A673 (cell line): Measurements from ENCODE around the gene TGFA.

Experiments
- EZH2 ChIP-seq: fragments of 200-600 bp; sonication (generic); IDR thresholded peaks from 2 replicates; pipeline ENCODE4 v1.6.1; 2017; ENCODE audit warnings: borderline replicate concordance, low read depth, mild to moderate bottlenecking, mixed read lengths, antibody characterized with exemption, low read length; ENCODE audit not compliant: poor library complexity, severe bottlenecking
- TF ChIP-seq, protein P1 (sequence below): fragments of 300-800, 200-600 bp; sonication (generic); conservative IDR thresholded peaks from 2 replicates; pipeline ENCODE4 v1.5.1; 2017; ENCODE audit warnings: low read depth, mild to moderate bottlenecking, antibody characterized with exemption, low read length, moderate library complexity, mixed read lengths

DNA sequence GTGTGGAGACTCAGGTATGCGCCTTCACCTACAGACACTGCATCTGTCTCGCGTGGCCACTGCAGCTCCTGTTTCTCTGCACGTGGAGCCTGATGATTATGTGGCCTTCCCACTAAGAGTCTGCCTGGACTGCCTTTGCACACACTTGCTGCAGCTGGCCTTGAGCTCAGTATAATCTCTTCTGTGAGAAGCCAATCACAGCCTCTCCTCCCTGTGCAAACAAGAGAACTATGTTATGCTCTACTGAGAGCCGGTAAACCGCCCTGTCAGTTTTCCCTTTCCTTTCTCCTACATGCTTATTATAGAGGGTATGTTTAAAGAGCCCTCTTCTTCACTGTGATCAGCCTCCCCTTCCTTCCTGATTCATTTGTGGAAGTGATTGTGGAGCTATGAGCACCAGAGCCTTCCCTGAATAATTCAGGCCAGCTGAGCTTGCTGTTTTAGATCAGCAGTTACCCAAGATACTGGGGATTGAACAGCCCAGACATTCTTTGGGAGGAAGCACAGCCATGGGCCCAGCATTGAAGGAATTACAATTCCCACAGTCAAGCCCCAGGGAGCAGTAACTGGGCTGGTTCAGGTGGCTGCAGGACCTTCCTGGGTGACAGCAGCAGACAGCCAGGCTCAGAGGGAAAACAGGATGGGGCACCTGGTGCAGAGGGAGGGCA is 3.7 kb upstream of the TGFA start:
- TF ChIP-seq, protein P1, sequence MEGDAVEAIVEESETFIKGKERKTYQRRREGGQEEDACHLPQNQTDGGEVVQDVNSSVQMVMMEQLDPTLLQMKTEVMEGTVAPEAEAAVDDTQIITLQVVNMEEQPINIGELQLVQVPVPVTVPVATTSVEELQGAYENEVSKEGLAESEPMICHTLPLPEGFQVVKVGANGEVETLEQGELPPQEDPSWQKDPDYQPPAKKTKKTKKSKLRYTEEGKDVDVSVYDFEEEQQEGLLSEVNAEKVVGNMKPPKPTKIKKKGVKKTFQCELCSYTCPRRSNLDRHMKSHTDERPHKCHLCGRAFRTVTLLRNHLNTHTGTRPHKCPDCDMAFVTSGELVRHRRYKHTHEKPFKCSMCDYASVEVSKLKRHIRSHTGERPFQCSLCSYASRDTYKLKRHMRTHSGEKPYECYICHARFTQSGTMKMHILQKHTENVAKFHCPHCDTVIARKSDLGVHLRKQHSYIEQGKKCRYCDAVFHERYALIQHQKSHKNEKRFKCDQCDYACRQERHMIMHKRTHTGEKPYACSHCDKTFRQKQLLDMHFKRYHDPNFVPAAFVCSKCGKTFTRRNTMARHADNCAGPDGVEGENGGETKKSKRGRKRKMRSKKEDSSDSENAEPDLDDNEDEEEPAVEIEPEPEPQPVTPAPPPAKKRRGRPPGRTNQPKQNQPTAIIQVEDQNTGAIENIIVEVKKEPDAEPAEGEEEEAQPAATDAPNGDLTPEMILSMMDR: no peak
- no peak for TF ChIP-seq EZH2
